Right lung (tissue), 5 donors: ENCODE results near the gene LRRC25. TPM values are rescaled to one million over a fixed set of nuclear protein-coding genes. Genes with fewer than 3 reads are reported as not detected.
"Not testable (repeated sequence)": the region's sequence is repeated elsewhere in the genome, so short reads cannot be mapped to it uniquely, and the experiment has no call there.

Source experiments
- DNase-seq, 2 donors: peaks; one replicate each; pipeline ENCODE4 v3.0.0-alpha.2; 2013
- polyA plus RNA-seq, 5 donors: library from polyadenylated mRNA; unstranded; fragments of 120-200 nt; gene quantifications; one replicate each; pipeline versions ENCODE4 v1.2.1 to v1.2.3, GENCODE V29; 2013; ENCODE audit warnings: inconsistent platforms in 1 of 5, low replicate concordance in 1 of 5; ENCODE audit not compliant: insufficient read length in 5 of 5, insufficient read depth in 1 of 5

The LRRC25 gene
- polyA plus RNA-seq, 5 donors, result 0.80 to 2.3 (median 1.6) TPM

DNA sequence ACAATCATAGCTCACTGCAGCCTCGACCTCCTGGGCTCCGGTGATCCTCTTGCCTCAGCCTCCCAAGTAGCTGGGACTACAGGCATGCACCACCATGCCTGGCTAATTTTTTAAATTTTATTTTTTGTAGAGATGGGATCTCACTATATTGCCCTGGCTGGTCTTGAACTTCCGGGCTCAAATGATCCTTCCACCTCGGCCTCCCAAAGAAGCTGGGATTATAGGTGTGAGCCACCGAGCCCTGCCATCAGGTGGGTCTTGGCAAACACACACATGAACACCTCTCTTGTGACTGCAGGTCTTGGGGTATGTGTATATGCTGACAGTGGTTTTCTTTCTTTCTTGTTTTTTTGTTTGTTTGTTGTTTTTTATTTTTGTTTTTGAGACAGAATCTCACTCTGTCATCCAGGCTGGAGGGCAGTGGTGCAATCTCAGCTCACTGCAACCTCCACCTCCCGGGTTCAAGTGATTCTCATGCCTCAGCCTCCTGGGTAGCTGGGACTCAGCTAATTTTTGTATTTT lies 48.5 kb downstream of the LRRC25 start:
- DNase-seq, result not testable (repeated sequence)

DNA sequence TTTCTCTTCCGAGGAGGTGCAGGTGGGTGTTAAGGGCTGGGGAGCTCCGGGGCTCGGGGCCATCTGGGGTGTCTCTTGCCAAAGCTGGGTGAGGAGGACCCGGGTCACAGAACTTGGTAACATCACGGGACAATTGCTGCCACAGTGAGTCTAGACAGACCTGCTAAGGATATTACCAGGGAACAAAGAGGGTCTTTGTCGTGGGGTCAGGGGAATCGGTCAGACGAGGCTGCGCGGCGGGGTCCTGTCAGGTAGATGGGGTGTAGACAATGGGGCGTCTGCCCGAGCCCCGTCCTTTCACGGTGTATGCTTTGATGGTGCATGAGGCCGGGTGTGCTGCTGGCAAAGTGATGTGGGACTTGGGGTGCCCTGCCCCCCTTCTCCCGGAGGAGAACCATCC lies 49.3 kb downstream of the LRRC25 start:
- DNase-seq, result no peak

DNA sequence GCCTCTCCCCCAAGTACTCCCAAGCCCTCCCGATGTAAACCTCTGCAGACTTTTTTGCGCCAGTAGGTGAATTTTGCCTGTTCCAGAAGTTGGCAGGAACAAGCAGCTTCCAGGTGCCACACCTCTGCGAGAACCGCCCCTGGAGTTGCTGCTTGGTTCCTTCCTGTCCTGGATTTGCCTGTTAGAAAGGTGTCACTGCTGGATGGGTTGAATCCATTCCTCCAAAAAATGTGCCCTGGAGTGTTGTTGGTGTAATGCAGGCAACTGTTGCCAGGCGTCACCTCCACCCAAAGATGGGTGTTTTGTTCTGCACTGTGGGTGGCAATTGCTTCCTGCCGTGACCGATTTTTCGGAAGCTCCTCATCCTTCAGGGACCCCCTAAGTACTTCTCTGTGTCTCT lies 51.3 kb downstream of the LRRC25 start:
- no peak for DNase-seq

DNA sequence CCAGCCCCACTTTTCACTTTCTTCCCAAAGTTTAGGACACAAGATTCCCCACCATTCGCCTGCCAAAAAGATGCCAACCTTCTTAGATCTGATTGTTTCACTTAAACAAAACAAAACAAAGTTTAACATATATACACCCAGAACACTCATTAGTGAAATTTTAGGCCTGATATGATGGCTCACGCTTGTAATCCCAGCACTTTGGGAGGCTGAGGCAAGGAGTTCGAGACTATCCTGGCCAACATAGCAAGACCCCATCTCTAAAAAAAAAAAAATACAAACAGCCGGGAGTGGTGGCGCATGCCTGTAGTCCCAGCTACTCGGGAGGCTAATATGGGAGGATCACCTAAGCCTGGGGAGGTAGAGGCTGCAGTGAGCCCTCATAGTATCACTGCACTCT lies 52.1 kb downstream of the LRRC25 start:
- DNase-seq, result no peak

DNA sequence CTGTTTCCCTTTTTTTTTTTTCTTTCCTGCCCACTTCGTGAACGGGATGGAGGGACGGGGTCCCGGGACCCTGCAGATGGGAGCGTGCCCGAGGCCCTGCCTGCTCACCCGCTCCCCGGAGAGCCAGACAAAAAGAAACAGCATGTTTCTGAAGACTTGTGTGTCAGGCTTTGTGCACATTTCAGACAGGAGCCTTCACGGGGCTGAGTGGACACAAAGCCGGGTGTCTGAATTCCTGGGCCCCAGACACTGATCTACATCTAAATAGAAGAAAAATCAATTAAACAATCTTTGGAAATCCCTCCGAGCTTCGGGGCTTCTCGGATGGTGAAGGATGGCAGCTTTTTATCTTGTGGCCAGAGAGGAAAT lies 52.9 kb downstream of the LRRC25 start:
- no peak for DNase-seq

DNA sequence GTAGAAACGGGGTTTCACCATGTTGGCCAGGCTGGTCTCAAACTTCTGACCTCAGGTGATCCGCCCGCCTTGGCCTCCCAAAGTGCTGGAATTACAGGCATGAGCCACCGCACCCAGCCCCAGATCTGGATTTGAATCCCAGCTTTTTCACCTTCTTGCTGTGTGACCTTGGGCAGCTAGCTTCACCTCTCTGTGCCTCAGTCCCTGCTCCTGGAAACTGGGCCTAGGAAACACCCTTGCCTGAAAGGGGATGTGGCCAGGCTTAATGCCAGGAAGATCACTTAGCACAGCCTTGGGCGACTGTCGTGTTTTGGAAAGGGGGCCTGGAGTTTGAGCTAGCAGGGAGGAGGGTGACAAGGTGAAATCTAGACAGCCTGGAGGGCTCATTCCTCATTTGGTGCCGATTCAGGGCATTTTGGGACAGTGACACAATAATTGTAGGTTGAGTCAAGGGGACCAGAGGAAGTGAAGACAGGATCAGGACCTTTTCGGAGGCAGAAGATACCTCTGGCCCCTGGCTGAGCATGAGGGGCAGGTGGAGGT lies 55.3 kb downstream of the LRRC25 start:
- DNase-seq, result no peak

Other genes starting within 250 kb of the LRRC25 start
- 10 to 100 TPM; 20.7 to 57.0 (median 27.6) TPM for gene PIK3R2, start 244.5 kb downstream of the LRRC25 start, polyA plus RNA-seq
- 10 to 100 TPM in 3 of 5 donors, 1 to 10 TPM in 2; 9.1 to 25.8 (median 10.9) TPM for gene IFI30, start 223.8 kb downstream of the LRRC25 start, polyA plus RNA-seq
- gene MPV17L2, start 204.4 kb downstream of the LRRC25 start, polyA plus RNA-seq, result 10 to 100 TPM in 1 of 5 donors, 1 to 10 TPM in 4; 5.2 to 10.4 (median 6.3) TPM
- 1 to 10 TPM; 3.0 to 6.2 (median 5.3) TPM for gene RAB3A, start 193.6 kb downstream of the LRRC25 start, polyA plus RNA-seq
- gene PDE4C, start 171.2 kb downstream of the LRRC25 start, polyA plus RNA-seq, result 1 to 10 TPM; 1.3 to 3.3 (median 1.9) TPM
- 1 to 10 TPM; 3.7 to 9.3 (median 6.7) TPM for gene IQCN, start 123.2 kb downstream of the LRRC25 start, polyA plus RNA-seq
- gene JUND, start 116.0 kb downstream of the LRRC25 start, polyA plus RNA-seq, result 100 to 1,000 TPM in 2 of 5 donors, 10 to 100 TPM in 3; 44.7 to 152 (median 94.6) TPM
- gene LSM4, start 74.5 kb downstream of the LRRC25 start, polyA plus RNA-seq, result 100 to 1,000 TPM in 1 of 5 donors, 10 to 100 TPM in 4; 73.3 to 103 (median 79.9) TPM
- 10 to 100 TPM; 13.0 to 25.3 (median 20.2) TPM for gene PGPEP1, start 57.0 kb downstream of the LRRC25 start, polyA plus RNA-seq
- gene GDF15, start 11.5 kb downstream of the LRRC25 start, polyA plus RNA-seq, result 10 to 100 TPM; 17.9 to 43.4 (median 21.5) TPM
- gene SSBP4, start 21.8 kb upstream of the LRRC25 start, polyA plus RNA-seq, result 100 to 1,000 TPM in 1 of 5 donors, 10 to 100 TPM in 4; 48.4 to 133 (median 73.2) TPM
- gene ISYNA1, start 40.5 kb upstream of the LRRC25 start, polyA plus RNA-seq, result 100 to 1,000 TPM in 3 of 5 donors, 10 to 100 TPM in 2; 87.8 to 211 (median 117) TPM
- gene ELL, start 124.4 kb upstream of the LRRC25 start, polyA plus RNA-seq, result 10 to 100 TPM in 2 of 5 donors, 1 to 10 TPM in 3; 6.9 to 12.4 (median 9.0) TPM
- 100 to 1,000 TPM; 161 to 287 (median 204) TPM for gene FKBP8, start 146.0 kb upstream of the LRRC25 start, polyA plus RNA-seq
- 10 to 100 TPM; 65.2 to 89.5 (median 73.3) TPM for gene KXD1, start 160.2 kb upstream of the LRRC25 start, polyA plus RNA-seq
- gene UBA52, start 174.2 kb upstream of the LRRC25 start, polyA plus RNA-seq, result 1,000 to 10,000 TPM in 1 of 5 donors, 100 to 1,000 TPM in 4; 870 to 1,083 (median 885) TPM
- 10 to 100 TPM; 20.5 to 52.2 (median 24.2) TPM for gene REX1BD, start 191.2 kb upstream of the LRRC25 start, polyA plus RNA-seq
- 100 to 1,000 TPM; 178 to 372 (median 239) TPM for gene CRLF1, start 209.2 kb upstream of the LRRC25 start, polyA plus RNA-seq
- 10 to 100 TPM; 24.7 to 44.5 (median 32.4) TPM for gene TMEM59L, start 215.2 kb upstream of the LRRC25 start, polyA plus RNA-seq
- 1 to 10 TPM; 3.1 to 9.9 (median 5.3) TPM for gene KLHL26, start 239.4 kb upstream of the LRRC25 start, polyA plus RNA-seq